Measurements from ENCODE around the gene CENPF. TPM values are rescaled to one million over a fixed set of nuclear protein-coding genes. Genes with fewer than 3 reads are reported as not detected.
"Not testable (repeated sequence)": the region's sequence is repeated elsewhere in the genome, so short reads cannot be mapped to it uniquely, and the experiment has no call there.

The CENPF gene
- total RNA-seq, 1 experiment from 2014 or later, result 156 TPM

DNA sequence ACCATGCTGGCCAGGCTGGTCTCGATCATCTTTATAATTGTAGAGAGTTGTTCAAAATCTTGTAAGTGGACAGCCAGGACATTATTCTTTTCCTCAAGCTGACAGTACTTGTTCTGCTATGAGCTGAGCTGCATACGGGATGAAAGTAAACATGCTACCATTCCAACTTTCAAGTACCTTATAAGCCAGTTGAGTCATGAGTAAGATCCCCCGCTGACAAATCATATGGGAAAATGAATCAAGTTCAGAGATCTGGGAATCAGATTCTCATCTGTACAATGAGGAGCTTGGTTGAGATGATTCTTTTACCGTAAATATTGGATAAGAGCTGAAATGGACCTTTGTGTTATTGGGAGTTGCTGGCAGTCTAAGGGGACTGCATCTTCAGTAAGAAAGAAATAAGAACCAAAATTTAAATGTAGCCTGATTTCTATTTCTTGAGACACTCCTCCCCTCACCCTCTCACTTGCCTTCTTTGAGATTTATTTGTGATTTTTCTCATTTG, 62.7 kb downstream of the CENPF start:
- no peak overlapping the region for H2AFZ ChIP-seq
- no peak overlapping the region for H3K4me2 ChIP-seq
- no peaks in the 10 kb centered on the region for H3K9me3 ChIP-seq (ENCODE audit: insufficient read depth, low read depth)
- POLR2A ChIA-PET (ENCODE audit: unreplicated experiment), result no interaction called here
- H3K36me3 ChIP-seq (ENCODE audit: low read depth), result peaks cover 41% of the 10 kb centered on the region
- CTCF ChIA-PET, result no interaction called here
- no peaks in the 10 kb centered on the region; the same call in 1 of the 2 replicates for H3F3A ChIP-seq (ENCODE audit: insufficient read depth, low read depth)
- no peaks in the 10 kb centered on the region for H3K79me2 ChIP-seq (ENCODE audit: low read depth)
- no peak for DNase-seq
- no peak overlapping the region for H3K4me3 ChIP-seq
- H3K27ac ChIP-seq, result no peak overlapping the region
- BruUV-seq (replicated peaks), result no TSS peak
- TF ChIP-seq, protein P1, sequence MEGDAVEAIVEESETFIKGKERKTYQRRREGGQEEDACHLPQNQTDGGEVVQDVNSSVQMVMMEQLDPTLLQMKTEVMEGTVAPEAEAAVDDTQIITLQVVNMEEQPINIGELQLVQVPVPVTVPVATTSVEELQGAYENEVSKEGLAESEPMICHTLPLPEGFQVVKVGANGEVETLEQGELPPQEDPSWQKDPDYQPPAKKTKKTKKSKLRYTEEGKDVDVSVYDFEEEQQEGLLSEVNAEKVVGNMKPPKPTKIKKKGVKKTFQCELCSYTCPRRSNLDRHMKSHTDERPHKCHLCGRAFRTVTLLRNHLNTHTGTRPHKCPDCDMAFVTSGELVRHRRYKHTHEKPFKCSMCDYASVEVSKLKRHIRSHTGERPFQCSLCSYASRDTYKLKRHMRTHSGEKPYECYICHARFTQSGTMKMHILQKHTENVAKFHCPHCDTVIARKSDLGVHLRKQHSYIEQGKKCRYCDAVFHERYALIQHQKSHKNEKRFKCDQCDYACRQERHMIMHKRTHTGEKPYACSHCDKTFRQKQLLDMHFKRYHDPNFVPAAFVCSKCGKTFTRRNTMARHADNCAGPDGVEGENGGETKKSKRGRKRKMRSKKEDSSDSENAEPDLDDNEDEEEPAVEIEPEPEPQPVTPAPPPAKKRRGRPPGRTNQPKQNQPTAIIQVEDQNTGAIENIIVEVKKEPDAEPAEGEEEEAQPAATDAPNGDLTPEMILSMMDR (conservative IDR thresholded peaks at IDR 0.05), result no peak
- TF ChIP-seq EZH2 (IDR thresholded peaks at IDR 0.05; ENCODE audit: low read depth), result no peak
- intact Hi-C loops (cut with micrococcal nuclease; ENCODE audit: unreplicated experiment), result loop anchor here (10.0 kb wide), 1 partner anchor 939 kb away; no protein-coding TSS in a partner anchor
- H3K27me3 ChIP-seq (ENCODE audit: insufficient read depth, low read depth), result no peaks in the 10 kb centered on the region
- H4K20me1 ChIP-seq (ENCODE audit: insufficient read depth), result no peaks in the 10 kb centered on the region
- H3K4me1 ChIP-seq (replicated peaks; ENCODE audit: insufficient read depth), result no peaks in the 10 kb centered on the region
- no peaks in the 10 kb centered on the region for H3K9me2 ChIP-seq (ENCODE audit: insufficient read depth)

DNA sequence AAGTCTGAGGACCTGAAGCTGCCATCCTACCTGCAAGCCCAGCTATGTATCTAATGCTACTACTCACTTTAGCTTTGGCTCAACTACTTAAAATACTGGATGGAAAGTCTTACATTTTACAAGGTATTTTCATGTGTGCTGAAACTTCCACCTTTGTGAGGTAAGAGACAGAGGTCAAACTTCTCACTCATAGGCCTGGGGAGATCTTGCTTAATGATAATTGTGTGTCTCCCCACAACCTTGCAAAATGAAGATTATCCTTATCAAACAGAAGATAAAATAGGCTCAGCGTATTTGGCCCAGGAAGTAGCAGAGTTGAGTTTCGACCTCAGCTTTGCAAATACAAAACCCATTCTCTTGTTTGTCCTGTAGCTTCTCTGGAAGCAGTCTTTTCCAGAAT, 63.7 kb downstream of the CENPF start:
- CTCF ChIA-PET, result no interaction called here
- Histone ChIP-seq H3K27ac (no peak overlapping the region), H3K79me2 (ENCODE audit: low read depth) (no peaks in the 10 kb centered on the region), H3K27me3 (ENCODE audit: insufficient read depth, low read depth) (no peaks in the 10 kb centered on the region), H3K36me3 (ENCODE audit: low read depth) (peaks cover 36% of the 10 kb centered on the region), H3K4me3 (no peak overlapping the region), H3F3A (ENCODE audit: insufficient read depth, low read depth) (no peaks in the 10 kb centered on the region; the same call in 1 of the 2 replicates), H4K20me1 (ENCODE audit: insufficient read depth) (no peaks in the 10 kb centered on the region), H3K4me1 (replicated peaks; ENCODE audit: insufficient read depth) (no peaks in the 10 kb centered on the region), H3K9me3 (ENCODE audit: insufficient read depth, low read depth) (no peaks in the 10 kb centered on the region), H3K4me2 (no peak overlapping the region), H2AFZ (no peak overlapping the region), H3K9me2 (ENCODE audit: insufficient read depth) (no peaks in the 10 kb centered on the region)
- TF ChIP-seq, protein P1 (conservative IDR thresholded peaks at IDR 0.05), result no peak
- no peak for TF ChIP-seq EZH2 (IDR thresholded peaks at IDR 0.05; ENCODE audit: low read depth)
- no peak for DNase-seq
- BruUV-seq (replicated peaks), result no TSS peak
- intact Hi-C loops (cut with micrococcal nuclease; ENCODE audit: unreplicated experiment), result loop anchor here (10.0 kb wide), 1 partner anchor 938 kb away; no protein-coding TSS in a partner anchor
- POLR2A ChIA-PET (ENCODE audit: unreplicated experiment), result no interaction called here

DNA sequence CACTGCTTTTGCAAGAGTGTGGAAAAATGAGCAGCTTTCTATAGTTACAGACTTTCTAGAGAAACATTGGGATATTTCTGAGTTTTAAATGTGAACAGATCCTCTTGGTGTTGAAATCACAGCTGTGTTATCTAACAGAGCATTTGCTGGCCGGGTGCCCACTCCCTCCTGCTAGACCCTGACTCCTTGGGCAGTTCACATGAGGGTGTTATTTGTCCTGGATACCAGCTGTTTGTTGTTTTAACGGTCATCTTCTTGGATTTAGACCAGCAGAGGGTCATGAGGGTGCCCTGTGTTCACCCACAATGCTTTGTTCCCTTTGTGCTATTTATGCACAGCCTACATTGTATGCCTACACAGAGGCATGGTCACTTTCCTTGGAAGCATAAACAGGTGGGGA, 67.1 kb downstream of the CENPF start:
- CTCF ChIA-PET, result no interaction called here
- TF ChIP-seq EZH2 (IDR thresholded peaks at IDR 0.05; ENCODE audit: low read depth), result no peak
- TF ChIP-seq, protein P1 (conservative IDR thresholded peaks at IDR 0.05), result no peak

DNA sequence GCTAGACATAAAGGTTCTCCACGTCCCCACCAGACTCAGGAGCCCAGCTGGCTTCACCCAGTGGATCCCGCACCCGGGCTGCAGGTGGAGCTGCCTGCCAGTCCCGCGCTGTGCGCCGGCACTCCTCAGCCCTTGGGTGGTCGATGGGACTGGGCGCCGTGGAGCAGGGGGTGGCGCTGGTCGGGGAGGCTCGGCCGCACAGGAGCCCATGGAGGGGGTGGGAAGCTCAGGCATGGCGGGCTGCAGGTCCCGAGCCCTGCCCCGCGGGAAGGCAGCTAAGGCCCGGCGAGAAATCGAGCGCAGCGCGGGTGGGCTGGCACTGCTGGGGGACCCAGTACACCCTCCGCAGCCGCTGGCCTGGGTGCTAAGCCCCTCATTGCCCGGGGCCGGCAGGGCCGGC, 70.0 kb downstream of the CENPF start:
- H3K27ac ChIP-seq; intact Hi-C loops (cut with micrococcal nuclease; ENCODE audit: unreplicated experiment); CTCF ChIA-PET; BruUV-seq (replicated peaks); POLR2A ChIA-PET (ENCODE audit: unreplicated experiment); H3K9me3 ChIP-seq (ENCODE audit: insufficient read depth, low read depth); H3K27me3 ChIP-seq (ENCODE audit: insufficient read depth, low read depth); H3K9me2 ChIP-seq (ENCODE audit: insufficient read depth); H3K4me1 ChIP-seq (replicated peaks; ENCODE audit: insufficient read depth); H3K4me2 ChIP-seq; H2AFZ ChIP-seq; H4K20me1 ChIP-seq (ENCODE audit: insufficient read depth); H3K79me2 ChIP-seq (ENCODE audit: low read depth); H3K36me3 ChIP-seq (ENCODE audit: low read depth); DNase-seq; H3K4me3 ChIP-seq; H3F3A ChIP-seq (ENCODE audit: insufficient read depth, low read depth): not testable (repeated sequence)

More for the DNA sequence above, 67.1 kb downstream of the CENPF start:
- intact Hi-C loops (cut with micrococcal nuclease; ENCODE audit: unreplicated experiment), result no loop called here
- Histone ChIP-seq H3K27ac (no peak overlapping the region), H3K9me3 (ENCODE audit: insufficient read depth, low read depth) (no peaks in the 10 kb centered on the region), H3K79me2 (ENCODE audit: low read depth) (no peaks in the 10 kb centered on the region), H3K4me1 (replicated peaks; ENCODE audit: insufficient read depth) (no peaks in the 10 kb centered on the region), H3F3A (ENCODE audit: insufficient read depth, low read depth) (no peaks in the 10 kb centered on the region; the same call in 1 of the 2 replicates), H3K9me2 (ENCODE audit: insufficient read depth) (no peaks in the 10 kb centered on the region), H3K36me3 (ENCODE audit: low read depth) (0 out of 2 replicates have a peak, but pooled peaks cover 11% of the 10 kb centered on the region), H3K4me3 (no peak overlapping the region), H2AFZ (no peak overlapping the region), H4K20me1 (ENCODE audit: insufficient read depth) (no peaks in the 10 kb centered on the region), H3K27me3 (ENCODE audit: insufficient read depth, low read depth) (no peaks in the 10 kb centered on the region), H3K4me2 (no peak overlapping the region)
- no peak for DNase-seq
- BruUV-seq (replicated peaks), result no TSS peak
- POLR2A ChIA-PET (ENCODE audit: unreplicated experiment), result no interaction called here

Measured in PC-9 (cell line).